Stomach (tissue), 9 donors: ENCODE measurements around the gene NCKAP1. TPM values are rescaled to one million over a fixed set of nuclear protein-coding genes. Genes with fewer than 3 reads are reported as not detected.
A peak's percentile ranks its signal among the peaks of the same experiment; 100 is the strongest.

Experiments
- DNase-seq, 2 donors: peaks; one replicate each; pipeline versions ENCODE4 v3.0.0 to v3.0.0-alpha.2; 2013 to 2019
- H3K27ac ChIP-seq, 5 donors: fragments of 200-600 bp in 4 of 5; sonication (generic) in 4 of 5; one replicate each; pipeline ENCODE4 v1.5.1; 2013 to 2019; ENCODE audit warnings: mild to moderate bottlenecking in 1 of 5, moderate library complexity in 1 of 5
- H3K27me3 ChIP-seq, 3 donors: fragments of 200-600 bp; sonication (generic); one replicate each; pipeline ENCODE4 v1.5.1; 2017 to 2019; ENCODE audit warnings: mixed run types in 1 of 3
- H3K36me3 ChIP-seq, 4 donors: fragments of 200-600 bp; sonication (generic); 1 replicate in 3 of 4; 2 replicates in 1 of 4; pipeline ENCODE4 v1.5.1; 2016 to 2019
- H3K4me1 ChIP-seq, 4 donors: fragments of 200-600 bp; sonication (generic); one replicate each; pipeline ENCODE4 v1.5.1; 2016 to 2019
- H3K4me3 ChIP-seq, 4 donors: fragments of 200-600 bp; sonication (generic) in 3 of 4; one replicate each; pipeline ENCODE4 v1.5.1; 2016 to 2019; ENCODE audit warnings: mild to moderate bottlenecking in 1 of 4
- H3K9me3 ChIP-seq, 4 donors: fragments of 200-600 bp; sonication (generic); one replicate each; pipeline ENCODE4 v1.5.1; 2016 to 2019
- EP300 ChIP-seq: sonication (generic); formaldehyde crosslinking; IDR thresholded peaks from one replicate; pipeline ENCODE4 v1.6.1; 2017; ENCODE audit warnings: antibody characterized with exemption
- POLR2A ChIP-seq, 4 donors: fragments of 450-650 bp; IDR thresholded peaks; one replicate each; pipeline ENCODE4 v1.6.1; 2016; ENCODE audit warnings: antibody characterized with exemption in 4 of 4, control low read depth in 2 of 4, mild to moderate bottlenecking in 1 of 4, moderate library complexity in 1 of 4
- POLR2AphosphoS5 ChIP-seq, 3 donors: sonication (generic); formaldehyde crosslinking; IDR thresholded peaks; one replicate each; pipeline ENCODE4 v1.6.1; 2016; ENCODE audit warnings: antibody characterized with exemption in 3 of 3
- WGBS, 5 donors: extraction: QIAGEN DNeasy Blood & Tissue Kit in 3 of 5; methylation state at CpG; one replicate each; pipeline versions ENCODE4 v1.1.5 to v1.1.7; 2013 to 2018; 5-methylcytosine and 5-hydroxymethylcytosine counted together
- intact Hi-C: fragments of 100-400 bp; cut with DNase I; formaldehyde crosslinking; loops from one replicate; pipeline ENCODE4 v1.15.1; 2023; ENCODE audit warnings: low total_unique reads
- polyA plus RNA-seq, 3 donors: library from polyadenylated mRNA; stranded (reverse); fragments of 200-250 nt; gene quantifications; one replicate each; pipeline ENCODE4 v1.2.3, GENCODE V29; 2013
- total RNA-seq, 5 donors: library from RNA; depleted of rRNA; stranded (reverse); fragments of >200 nt; gene quantifications; one replicate each; pipeline versions ENCODE4 v1.1.0 to v1.2.3, GENCODE V29; 2014 to 2016
- TF ChIP-seq, protein P1 (sequence below), 7 experiments: fragments of 450-650 bp in 4 of 7; fragments of 200-600 bp in 3 of 7; sonication (generic) in 3 of 7; IDR thresholded peaks; one replicate each; pipeline ENCODE4 v1.5.1; 2016 to 2019; ENCODE audit warnings: antibody characterized with exemption in 7 of 7, control low read depth in 2 of 7, mild to moderate bottlenecking in 1 of 7
- donor health status: healthy with polysubstance abuse.
- donor health status: Bipolar disorder and iron deficiency.
- donor health status: healthy.

Gene NCKAP1
- total and polyA plus RNA-seq, 8 donors, result 13.0 to 262 (median 68.8) TPM

DNA sequence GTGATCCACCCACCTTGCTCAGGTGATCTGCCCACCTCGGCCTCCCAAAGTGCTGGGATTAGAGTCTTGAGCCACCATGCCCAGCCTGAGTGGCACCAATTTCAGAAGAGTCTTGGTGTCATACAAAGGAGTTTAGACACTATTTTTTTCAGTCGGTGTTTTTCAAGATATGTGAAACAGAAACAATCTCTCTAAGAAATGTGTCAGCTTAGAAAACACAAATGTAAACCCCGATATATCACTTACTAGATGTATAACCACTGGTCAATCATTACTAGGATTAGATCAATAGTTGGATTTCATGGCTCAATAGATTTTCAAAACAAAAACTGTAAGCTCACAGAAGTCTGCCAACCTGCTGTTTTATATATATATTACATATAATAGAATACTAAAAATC, 104.6 kb downstream of the NCKAP1 start:
- intact Hi-C loops, result no loop called here
- Histone ChIP-seq H3K9me3 (no peaks in the 10 kb centered on the region), H3K4me3 (no peak overlapping the region), H3K36me3 (peaks cover 11 to 87% (median 77%) of the 10 kb centered on the region in 4 donors), H3K4me1 (no peaks in the 10 kb centered on the region), H3K27ac (no peak overlapping the region), H3K27me3 (no peaks in the 10 kb centered on the region)
- no peak for DNase-seq
- TF ChIP-seq, protein P1, sequence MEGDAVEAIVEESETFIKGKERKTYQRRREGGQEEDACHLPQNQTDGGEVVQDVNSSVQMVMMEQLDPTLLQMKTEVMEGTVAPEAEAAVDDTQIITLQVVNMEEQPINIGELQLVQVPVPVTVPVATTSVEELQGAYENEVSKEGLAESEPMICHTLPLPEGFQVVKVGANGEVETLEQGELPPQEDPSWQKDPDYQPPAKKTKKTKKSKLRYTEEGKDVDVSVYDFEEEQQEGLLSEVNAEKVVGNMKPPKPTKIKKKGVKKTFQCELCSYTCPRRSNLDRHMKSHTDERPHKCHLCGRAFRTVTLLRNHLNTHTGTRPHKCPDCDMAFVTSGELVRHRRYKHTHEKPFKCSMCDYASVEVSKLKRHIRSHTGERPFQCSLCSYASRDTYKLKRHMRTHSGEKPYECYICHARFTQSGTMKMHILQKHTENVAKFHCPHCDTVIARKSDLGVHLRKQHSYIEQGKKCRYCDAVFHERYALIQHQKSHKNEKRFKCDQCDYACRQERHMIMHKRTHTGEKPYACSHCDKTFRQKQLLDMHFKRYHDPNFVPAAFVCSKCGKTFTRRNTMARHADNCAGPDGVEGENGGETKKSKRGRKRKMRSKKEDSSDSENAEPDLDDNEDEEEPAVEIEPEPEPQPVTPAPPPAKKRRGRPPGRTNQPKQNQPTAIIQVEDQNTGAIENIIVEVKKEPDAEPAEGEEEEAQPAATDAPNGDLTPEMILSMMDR (IDR thresholded peaks at IDR 0.05), result no peak
- TF ChIP-seq EP300 (no peak), POLR2AphosphoS5 (IDR thresholded peaks at IDR 0.05) (no peak), POLR2A (IDR thresholded peaks at IDR 0.05) (no peak)
- 87 to 92% (median 90%) methylated on average over 3 of the region's 3 CpGs for WGBS, 5 donors

DNA sequence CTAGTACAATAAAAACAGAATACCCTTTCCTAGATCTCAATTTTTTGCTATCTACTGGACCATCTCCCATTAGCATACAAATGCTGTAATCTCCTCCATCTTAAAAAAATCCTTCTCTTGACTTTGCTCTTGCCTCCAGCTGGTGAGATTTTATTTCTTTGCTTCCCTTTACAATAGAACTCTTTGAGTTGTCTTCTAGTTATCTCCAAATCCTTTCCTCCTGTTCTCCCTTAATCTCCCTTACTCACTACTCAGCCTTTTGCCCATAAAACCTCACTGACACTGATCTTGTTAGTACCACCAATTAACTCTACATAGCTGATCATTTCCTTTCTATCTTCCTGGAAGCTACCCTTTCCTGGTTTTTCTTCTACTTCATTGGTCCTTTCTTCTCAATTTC, 108.3 kb downstream of the NCKAP1 start:
- H3K9me3 ChIP-seq, result no peaks in the 10 kb centered on the region
- H3K4me1 ChIP-seq, result no peaks in the 10 kb centered on the region
- peaks cover 7 to 82% (median 79%) of the 10 kb centered on the region in 4 donors for H3K36me3 ChIP-seq
- no peak overlapping the region for H3K27ac ChIP-seq
- intact Hi-C loops, result no loop called here
- DNase-seq, result no peak
- no peak overlapping the region for H3K4me3 ChIP-seq
- TF ChIP-seq POLR2A (IDR thresholded peaks at IDR 0.05) (no peak), EP300 (no peak), POLR2AphosphoS5 (IDR thresholded peaks at IDR 0.05) (no peak)
- TF ChIP-seq, protein P1 (IDR thresholded peaks at IDR 0.05), result no peak
- H3K27me3 ChIP-seq, result no peaks in the 10 kb centered on the region

DNA sequence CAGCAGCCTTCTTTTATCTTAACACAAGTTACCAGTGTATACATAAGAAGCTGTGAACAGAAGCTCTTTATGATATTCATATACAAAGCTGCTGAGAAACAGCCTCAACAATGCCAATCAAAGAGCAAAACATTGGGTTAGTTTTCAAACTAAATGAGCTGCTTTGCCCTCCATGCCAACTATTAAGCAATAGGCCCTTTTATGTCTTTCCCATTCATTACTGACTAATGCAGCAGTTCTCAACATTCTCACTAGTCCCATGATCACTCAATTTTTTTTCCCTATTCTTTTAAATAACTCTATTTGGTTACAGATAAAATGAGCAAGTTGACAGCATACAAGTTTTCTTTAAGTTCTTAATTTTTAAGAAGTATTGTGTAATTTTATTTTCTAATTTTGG, 114.0 kb downstream of the NCKAP1 start:
- Histone ChIP-seq H3K9me3 (no peaks in the 10 kb centered on the region), H3K27me3 (no peaks in the 10 kb centered on the region), H3K36me3 (peaks cover 3 to 83% (median 68%) of the 10 kb centered on the region in 4 donors), H3K27ac (no peak overlapping the region), H3K4me1 (peaks cover 0 to 8% (median 2%) of the 10 kb centered on the region in 4 donors), H3K4me3 (no peak overlapping the region)
- TF ChIP-seq, protein P1 (IDR thresholded peaks at IDR 0.05), result no peak
- TF ChIP-seq POLR2AphosphoS5 (IDR thresholded peaks at IDR 0.05), result no peak
- TF ChIP-seq POLR2A (IDR thresholded peaks at IDR 0.05), result no peak
- TF ChIP-seq EP300, result no peak
- peak in 1 of 2 donors; percentile 45 for DNase-seq
- intact Hi-C loops, result no loop called here

DNA sequence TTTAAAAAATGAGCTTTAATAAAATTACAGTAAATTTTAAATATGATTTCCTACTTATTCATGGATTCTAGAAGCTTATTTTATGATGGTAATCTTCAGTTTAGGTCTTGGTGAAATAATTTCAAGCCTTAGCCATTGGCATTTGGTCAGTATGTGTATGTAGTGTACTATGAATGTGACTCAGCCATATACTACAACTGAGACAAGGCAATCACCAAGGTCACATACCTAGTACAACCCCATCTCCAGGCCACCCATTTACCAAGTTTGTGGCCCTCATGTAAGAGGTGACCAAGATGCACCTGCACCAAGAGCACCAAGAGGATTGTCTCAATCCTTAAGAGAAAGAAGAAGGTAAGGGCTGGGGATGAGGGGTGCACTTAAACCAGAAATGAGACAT, 117.0 kb downstream of the NCKAP1 start:
- TF ChIP-seq POLR2A (IDR thresholded peaks at IDR 0.05) (no peak), EP300 (no peak), POLR2AphosphoS5 (IDR thresholded peaks at IDR 0.05) (no peak)
- TF ChIP-seq, protein P1 (IDR thresholded peaks at IDR 0.05), result no peak
- no peak for DNase-seq
- Histone ChIP-seq H3K9me3 (no peaks in the 10 kb centered on the region), H3K27ac (no peak overlapping the region), H3K4me1 (peaks cover 0 to 10% (median 4%) of the 10 kb centered on the region in 4 donors), H3K36me3 (peaks cover 3 to 66% (median 47%) of the 10 kb centered on the region in 4 donors), H3K4me3 (no peak overlapping the region), H3K27me3 (no peaks in the 10 kb centered on the region)
- intact Hi-C loops, result no loop called here
